HepG2 (cell line): ENCODE results near the gene ZMIZ1. TPM values are rescaled to one million over a fixed set of nuclear protein-coding genes. Genes with fewer than 3 reads are reported as not detected.

Experiments used
- ATRX ChIP-seq: sonication (generic); formaldehyde crosslinking; IDR thresholded peaks from 2 replicates; pipeline ENCODE4 v1.4.0; 2020; ENCODE audit warnings: missing genetic modification reagents, borderline replicate concordance
- BCL6 ChIP-seq: IDR thresholded peaks from 2 replicates; pipeline ENCODE4 v1.6.1; 2016; ENCODE audit warnings: missing genetic modification reagents, missing compliant biosample characterization
- ESRRA ChIP-seq: sonication (generic); formaldehyde crosslinking; IDR thresholded peaks from 2 replicates; pipeline ENCODE4 v1.5.1; 2020; ENCODE audit warnings: mild to moderate bottlenecking, low read depth, missing genetic modification reagents
- FOXO1 ChIP-seq: sonication (generic); formaldehyde crosslinking; IDR thresholded peaks from 2 replicates; pipeline ENCODE4 v1.4.0; 2020; ENCODE audit warnings: missing genetic modification reagents
- HES4 ChIP-seq: sonication (generic); formaldehyde crosslinking; IDR thresholded peaks from 2 replicates; pipeline ENCODE4 v1.9.0; 2021; ENCODE audit warnings: mild to moderate bottlenecking, missing genetic modification reagents, borderline replicate concordance
- HNRNPH1 ChIP-seq: fragments of 200-400 bp; formaldehyde crosslinking; optimal IDR thresholded peaks from 2 replicates; pipeline ENCODE3; 2017; ENCODE audit warnings: mild to moderate bottlenecking, low read depth, low read length
- ISL2 ChIP-seq: sonication (generic); formaldehyde crosslinking; IDR thresholded peaks from 2 replicates; pipeline ENCODE4 v1.5.0; 2020; ENCODE audit warnings: missing genetic modification reagents
- NCOR1 ChIP-seq: fragments of 200-600 bp; sonication (generic); IDR thresholded peaks from 2 replicates; pipeline ENCODE4 v1.7.0; 2017; ENCODE audit warnings: antibody characterized with exemption, low read length, borderline replicate concordance
- SETDB1 ChIP-seq: sonication (generic); formaldehyde crosslinking; IDR thresholded peaks from 2 replicates; pipeline ENCODE4 v1.5.1; 2020; ENCODE audit warnings: missing genetic modification reagents, mild to moderate bottlenecking, borderline replicate concordance
- ZNF326 ChIP-seq: sonication (generic); formaldehyde crosslinking; IDR thresholded peaks from 2 replicates; pipeline ENCODE4 v1.4.0; 2020; ENCODE audit warnings: missing genetic modification reagents, borderline replicate concordance
- ZNF44 ChIP-seq: sonication (generic); formaldehyde crosslinking; IDR thresholded peaks from 2 replicates; pipeline ENCODE4 v1.5.1; 2020; ENCODE audit warnings: mild to moderate bottlenecking, missing genetic modification reagents
- ZNF501 ChIP-seq: sonication (generic); formaldehyde crosslinking; IDR thresholded peaks from 2 replicates; pipeline ENCODE4 v1.5.1; 2020; ENCODE audit warnings: mild to moderate bottlenecking, moderate library complexity, missing genetic modification reagents
- ZNF562 ChIP-seq: sonication (generic); formaldehyde crosslinking; IDR thresholded peaks from 2 replicates; pipeline ENCODE4 v1.8.0; 2022; ENCODE audit warnings: missing genetic modification reagents, borderline replicate concordance
- polyA plus RNA-seq, 8 experiments: library from polyadenylated mRNA; depleted of rRNA in 3 of 8; stranded (reverse) in 7 of 8; unstranded in 1 of 8; fragments of >200 nt; fragmentation: Illumina TruSeq in 4 of 8; extraction: Trizol in 4 of 8; gene quantifications; 2 replicates each; pipeline versions ENCODE4 v1.2.1 to v1.2.3, GENCODE V29; 2011 to 2016; ENCODE audit warnings: low read depth in 4 of 8, missing spikeins in 1 of 8, mixed read lengths in 1 of 8; ENCODE audit not compliant: insufficient read depth in 1 of 8
- total RNA-seq, 5 experiments: library from RNA; depleted of rRNA; stranded (reverse); fragments of >200 nt; fragmentation: Illumina TruSeq; extraction: Trizol; gene quantifications; 2 replicates each; pipeline ENCODE4 v1.2.3, GENCODE V29; 2016; ENCODE audit warnings: low read depth in 1 of 5
- TF ChIP-seq, protein P1 (sequence below): sonication (generic); formaldehyde crosslinking; IDR thresholded peaks from 2 replicates; pipeline ENCODE4 v1.9.0; 2021; ENCODE audit warnings: missing genetic modification reagents, borderline replicate concordance
- TF ChIP-seq, protein P2 (sequence below): sonication (generic); formaldehyde crosslinking; conservative IDR thresholded peaks from 2 replicates; pipeline ENCODE4 v1.8.0; 2022; ENCODE audit warnings: missing genetic modification reagents
- TF ChIP-seq, protein P3 (sequence below): sonication (generic); formaldehyde crosslinking; IDR thresholded peaks from 2 replicates; pipeline ENCODE4 v1.5.0; 2020; ENCODE audit warnings: mild to moderate bottlenecking, missing genetic modification reagents, borderline replicate concordance
- TF ChIP-seq, protein P4 (sequence below): sonication (generic); formaldehyde crosslinking; conservative IDR thresholded peaks from 2 replicates; pipeline ENCODE4 v1.5.0; 2020; ENCODE audit warnings: missing genetic modification reagents
- TF ChIP-seq, protein P5 (sequence below): sonication (generic); formaldehyde crosslinking; IDR thresholded peaks from 2 replicates; pipeline ENCODE4 v1.4.0; 2020; ENCODE audit warnings: missing genetic modification reagents

Gene ZMIZ1
- total and polyA plus RNA-seq, 2 of the 13 experiments (the other 11 are each of a cell fraction or from before 2014, with no cell fraction given), result 5.3 to 10.2 TPM

DNA sequence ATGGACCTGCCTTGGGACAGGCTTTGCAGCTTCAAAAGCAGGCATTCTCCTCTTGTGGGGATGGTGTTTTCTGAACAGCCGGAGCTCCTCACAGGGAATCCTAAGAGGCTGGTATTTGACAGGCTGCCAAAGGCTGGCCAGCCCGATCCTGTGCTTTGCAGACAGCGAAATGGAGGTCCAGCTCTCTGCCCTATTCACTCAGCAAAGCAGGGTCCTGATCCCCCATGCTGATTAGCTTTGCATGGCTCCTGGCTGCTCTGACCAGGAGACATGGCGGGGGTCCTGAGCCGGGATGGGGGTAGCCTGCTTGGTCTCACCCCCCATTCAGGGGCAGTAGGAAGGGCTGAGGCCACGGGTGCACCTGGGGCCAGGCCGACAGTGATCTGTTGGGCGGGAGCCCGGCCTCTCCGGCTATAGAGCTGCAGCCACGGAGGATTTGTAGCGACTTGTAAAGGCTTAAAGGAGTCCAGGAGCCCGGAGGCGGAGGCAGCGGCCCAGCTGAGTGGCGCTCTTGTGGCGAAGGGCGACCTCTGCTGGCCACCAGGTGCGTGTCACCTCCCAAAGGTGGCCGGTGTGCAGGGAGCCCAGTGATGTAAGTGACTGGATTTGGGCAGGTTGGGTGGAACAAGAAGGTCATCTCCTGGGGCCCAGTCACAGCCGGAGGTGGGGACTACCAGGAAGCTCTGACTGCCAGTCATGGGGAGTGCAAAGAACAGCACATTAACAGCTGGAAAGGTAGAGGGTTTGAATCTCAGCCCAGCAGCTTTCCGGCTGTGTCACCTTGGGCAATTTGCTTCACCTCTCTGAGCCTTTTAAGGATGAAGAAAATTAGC, 126.5 kb downstream of the ZMIZ1 start (continued):
- TF ChIP-seq ZNF562 (CRISPR knock-in tag), result no peak
- TF ChIP-seq, protein P1, sequence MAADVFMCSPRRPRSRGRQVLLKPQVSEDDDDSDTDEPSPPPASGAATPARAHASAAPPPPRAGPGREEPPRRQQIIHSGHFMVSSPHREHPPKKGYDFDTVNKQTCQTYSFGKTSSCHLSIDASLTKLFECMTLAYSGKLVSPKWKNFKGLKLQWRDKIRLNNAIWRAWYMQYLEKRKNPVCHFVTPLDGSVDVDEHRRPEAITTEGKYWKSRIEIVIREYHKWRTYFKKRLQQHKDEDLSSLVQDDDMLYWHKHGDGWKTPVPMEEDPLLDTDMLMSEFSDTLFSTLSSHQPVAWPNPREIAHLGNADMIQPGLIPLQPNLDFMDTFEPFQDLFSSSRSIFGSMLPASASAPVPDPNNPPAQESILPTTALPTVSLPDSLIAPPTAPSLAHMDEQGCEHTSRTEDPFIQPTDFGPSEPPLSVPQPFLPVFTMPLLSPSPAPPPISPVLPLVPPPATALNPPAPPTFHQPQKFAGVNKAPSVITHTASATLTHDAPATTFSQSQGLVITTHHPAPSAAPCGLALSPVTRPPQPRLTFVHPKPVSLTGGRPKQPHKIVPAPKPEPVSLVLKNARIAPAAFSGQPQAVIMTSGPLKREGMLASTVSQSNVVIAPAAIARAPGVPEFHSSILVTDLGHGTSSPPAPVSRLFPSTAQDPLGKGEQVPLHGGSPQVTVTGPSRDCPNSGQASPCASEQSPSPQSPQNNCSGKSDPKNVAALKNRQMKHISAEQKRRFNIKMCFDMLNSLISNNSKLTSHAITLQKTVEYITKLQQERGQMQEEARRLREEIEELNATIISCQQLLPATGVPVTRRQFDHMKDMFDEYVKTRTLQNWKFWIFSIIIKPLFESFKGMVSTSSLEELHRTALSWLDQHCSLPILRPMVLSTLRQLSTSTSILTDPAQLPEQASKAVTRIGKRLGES, result no peak
- TF ChIP-seq, protein P2, sequence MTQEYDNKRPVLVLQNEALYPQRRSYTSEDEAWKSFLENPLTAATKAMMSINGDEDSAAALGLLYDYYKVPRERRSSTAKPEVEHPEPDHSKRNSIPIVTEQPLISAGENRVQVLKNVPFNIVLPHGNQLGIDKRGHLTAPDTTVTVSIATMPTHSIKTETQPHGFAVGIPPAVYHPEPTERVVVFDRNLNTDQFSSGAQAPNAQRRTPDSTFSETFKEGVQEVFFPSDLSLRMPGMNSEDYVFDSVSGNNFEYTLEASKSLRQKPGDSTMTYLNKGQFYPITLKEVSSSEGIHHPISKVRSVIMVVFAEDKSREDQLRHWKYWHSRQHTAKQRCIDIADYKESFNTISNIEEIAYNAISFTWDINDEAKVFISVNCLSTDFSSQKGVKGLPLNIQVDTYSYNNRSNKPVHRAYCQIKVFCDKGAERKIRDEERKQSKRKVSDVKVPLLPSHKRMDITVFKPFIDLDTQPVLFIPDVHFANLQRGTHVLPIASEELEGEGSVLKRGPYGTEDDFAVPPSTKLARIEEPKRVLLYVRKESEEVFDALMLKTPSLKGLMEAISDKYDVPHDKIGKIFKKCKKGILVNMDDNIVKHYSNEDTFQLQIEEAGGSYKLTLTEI (CRISPR knock-in tag), result no peak
- TF ChIP-seq, protein P3, sequence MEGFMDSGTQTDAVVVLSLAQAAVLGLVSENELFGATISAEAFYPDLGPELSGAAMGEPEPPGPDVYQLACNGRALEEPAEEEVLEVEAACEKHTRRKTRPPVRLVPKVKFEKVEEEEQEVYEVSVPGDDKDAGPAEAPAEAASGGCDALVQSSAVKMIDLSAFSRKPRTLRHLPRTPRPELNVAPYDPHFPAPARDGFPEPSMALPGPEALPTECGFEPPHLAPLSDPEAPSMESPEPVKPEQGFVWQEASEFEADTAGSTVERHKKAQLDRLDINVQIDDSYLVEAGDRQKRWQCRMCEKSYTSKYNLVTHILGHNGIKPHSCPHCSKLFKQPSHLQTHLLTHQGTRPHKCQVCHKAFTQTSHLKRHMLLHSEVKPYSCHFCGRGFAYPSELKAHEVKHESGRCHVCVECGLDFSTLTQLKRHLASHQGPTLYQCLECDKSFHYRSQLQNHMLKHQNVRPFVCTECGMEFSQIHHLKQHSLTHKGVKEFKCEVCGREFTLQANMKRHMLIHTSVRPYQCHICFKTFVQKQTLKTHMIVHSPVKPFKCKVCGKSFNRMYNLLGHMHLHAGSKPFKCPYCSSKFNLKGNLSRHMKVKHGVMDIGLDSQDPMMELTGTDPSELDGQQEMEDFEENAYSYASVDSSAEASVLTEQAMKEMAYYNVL (CRISPR knock-in tag), result no peak
- no peak for TF ChIP-seq FOXO1 (CRISPR knock-in tag)
- TF ChIP-seq ISL2 (CRISPR knock-in tag), result 0 out of 2 replicates have a peak, but pooled peaks have one; percentile 18
- no peak for TF ChIP-seq ESRRA (CRISPR knock-in tag)
- no peak for TF ChIP-seq HNRNPH1
- TF ChIP-seq NCOR1, result no peak
- no peak for TF ChIP-seq ZNF44
- TF ChIP-seq BCL6 (CRISPR knock-in tag), result peak; percentile 36; the same call in 1 of the 2 replicates
- TF ChIP-seq ATRX (CRISPR knock-in tag), result no peak
- no peak for TF ChIP-seq HES4
- TF ChIP-seq ZNF326 (CRISPR knock-in tag), result no peak
- TF ChIP-seq, protein P4, sequence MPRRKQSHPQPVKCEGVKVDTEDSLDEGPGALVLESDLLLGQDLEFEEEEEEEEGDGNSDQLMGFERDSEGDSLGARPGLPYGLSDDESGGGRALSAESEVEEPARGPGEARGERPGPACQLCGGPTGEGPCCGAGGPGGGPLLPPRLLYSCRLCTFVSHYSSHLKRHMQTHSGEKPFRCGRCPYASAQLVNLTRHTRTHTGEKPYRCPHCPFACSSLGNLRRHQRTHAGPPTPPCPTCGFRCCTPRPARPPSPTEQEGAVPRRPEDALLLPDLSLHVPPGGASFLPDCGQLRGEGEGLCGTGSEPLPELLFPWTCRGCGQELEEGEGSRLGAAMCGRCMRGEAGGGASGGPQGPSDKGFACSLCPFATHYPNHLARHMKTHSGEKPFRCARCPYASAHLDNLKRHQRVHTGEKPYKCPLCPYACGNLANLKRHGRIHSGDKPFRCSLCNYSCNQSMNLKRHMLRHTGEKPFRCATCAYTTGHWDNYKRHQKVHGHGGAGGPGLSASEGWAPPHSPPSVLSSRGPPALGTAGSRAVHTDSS, result no peak
- peak; percentile 43; the same call in 1 of the 2 replicates for TF ChIP-seq ZNF501 (CRISPR knock-in tag)
- TF ChIP-seq, protein P5, sequence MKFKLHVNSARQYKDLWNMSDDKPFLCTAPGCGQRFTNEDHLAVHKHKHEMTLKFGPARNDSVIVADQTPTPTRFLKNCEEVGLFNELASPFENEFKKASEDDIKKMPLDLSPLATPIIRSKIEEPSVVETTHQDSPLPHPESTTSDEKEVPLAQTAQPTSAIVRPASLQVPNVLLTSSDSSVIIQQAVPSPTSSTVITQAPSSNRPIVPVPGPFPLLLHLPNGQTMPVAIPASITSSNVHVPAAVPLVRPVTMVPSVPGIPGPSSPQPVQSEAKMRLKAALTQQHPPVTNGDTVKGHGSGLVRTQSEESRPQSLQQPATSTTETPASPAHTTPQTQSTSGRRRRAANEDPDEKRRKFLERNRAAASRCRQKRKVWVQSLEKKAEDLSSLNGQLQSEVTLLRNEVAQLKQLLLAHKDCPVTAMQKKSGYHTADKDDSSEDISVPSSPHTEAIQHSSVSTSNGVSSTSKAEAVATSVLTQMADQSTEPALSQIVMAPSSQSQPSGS (CRISPR knock-in tag), result no peak; the same call in none of the 2 replicates
- no peak for TF ChIP-seq SETDB1 (CRISPR knock-in tag)
